ENCODE measurements around the gene DNAH9.

GRCh38 chr17:11692688-11693087 lies 94.4 kb downstream of the DNAH9 start:
- TF ChIP-seq EZH2phosphoT487 (IDR thresholded peaks at IDR 0.05; ENCODE audit: borderline replicate concordance, low read length) (no peak), CTCF (IDR thresholded peaks at IDR 0.05; ENCODE audit: low read depth, low read length, poor library complexity, severe bottlenecking) (no peak)

All from DOHH2 (cell line).